CD4-positive, alpha-beta T cell treated with Interleukin-6 at 100 ng/mL for 8 hours (primary cell): ENCODE measurements around the gene CDYL2.

Experiments
- DNase-seq: peaks from one replicate; pipeline ENCODE4 v3.0.0-alpha.2; 2020; ENCODE audit warnings: mixed read lengths, low spot score

The CDYL2 gene

DNA sequence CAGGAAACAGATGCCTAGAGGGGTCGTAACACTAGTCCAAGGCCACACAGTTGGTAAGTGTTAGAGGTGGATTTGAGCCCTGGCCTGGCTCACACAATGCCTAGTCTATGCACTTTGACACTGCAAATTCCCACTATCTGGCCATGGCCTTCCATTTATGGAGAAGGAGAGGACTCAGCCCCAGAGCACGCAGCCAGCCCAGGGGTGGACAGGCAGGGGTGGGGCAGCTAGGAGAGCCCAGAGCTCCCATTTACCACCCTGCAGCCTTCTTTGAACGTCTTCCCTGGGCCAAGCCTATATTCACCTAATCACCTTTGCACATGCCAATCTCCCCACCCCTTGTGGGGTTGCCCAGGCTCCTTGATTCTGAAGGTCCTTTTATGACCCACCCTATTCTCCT is 182.4 kb downstream of the CDYL2 start:
- DNase-seq, result no peak

GRCh38 chr16:80620736-80621605 is 183.4 kb downstream of the CDYL2 start:
- no peak for DNase-seq

DNA sequence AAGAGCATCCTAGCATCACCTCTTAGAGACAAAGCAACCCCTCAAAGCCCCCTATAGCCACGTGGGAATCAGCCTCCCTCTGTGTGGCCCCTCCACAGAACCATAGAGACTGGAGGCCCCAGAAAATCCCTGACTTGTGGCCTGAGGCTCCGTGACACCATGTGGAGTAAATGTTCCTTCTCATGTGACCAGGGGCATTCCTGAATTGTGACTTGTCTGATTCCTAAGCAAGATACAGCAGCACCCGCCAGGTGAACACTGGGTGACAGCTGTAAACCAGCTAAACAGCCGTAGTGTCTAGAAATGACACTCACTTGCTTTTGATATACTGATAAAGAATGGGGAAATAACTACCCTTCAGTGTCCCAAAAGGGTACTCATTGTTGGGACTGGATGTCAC is 184.6 kb downstream of the CDYL2 start:
- no peak for DNase-seq

DNA sequence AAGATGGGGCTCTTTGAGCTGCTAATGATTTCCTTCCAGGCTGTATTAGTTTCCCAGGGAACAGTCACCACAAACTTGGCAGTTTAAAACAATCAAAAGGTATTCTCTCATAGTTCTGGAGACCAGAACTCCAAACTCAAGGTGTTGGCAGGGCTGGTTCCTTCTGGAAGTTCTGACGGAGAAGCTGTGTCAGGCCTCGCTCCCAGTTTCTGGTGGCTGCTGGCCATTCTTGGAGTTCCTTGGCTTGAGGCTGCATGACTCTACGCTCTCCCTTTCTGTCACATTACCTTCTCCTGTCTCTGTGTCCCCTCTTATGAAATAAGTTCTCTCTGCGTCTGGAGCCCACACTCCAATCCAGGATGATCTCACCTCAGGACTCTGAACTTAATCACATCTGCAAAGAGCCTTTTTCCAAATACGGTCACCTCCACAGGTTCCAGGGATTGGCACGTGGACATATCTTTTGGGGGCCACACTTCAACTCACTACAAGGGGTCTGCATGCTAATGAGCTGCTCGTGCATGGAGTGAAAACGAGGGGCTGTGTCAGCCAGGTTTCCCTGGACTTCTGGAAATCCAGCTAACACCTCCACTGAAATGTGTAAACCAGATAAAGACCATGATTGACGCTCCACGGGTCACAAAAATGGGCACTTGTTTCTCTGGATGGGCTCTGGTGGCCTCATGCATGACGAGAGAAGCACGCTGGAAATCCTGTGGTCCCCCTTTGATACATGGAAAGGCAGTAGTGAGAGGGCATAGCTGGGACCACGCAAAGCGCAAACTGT is 185.3 kb downstream of the CDYL2 start:
- no peak for DNase-seq

DNA sequence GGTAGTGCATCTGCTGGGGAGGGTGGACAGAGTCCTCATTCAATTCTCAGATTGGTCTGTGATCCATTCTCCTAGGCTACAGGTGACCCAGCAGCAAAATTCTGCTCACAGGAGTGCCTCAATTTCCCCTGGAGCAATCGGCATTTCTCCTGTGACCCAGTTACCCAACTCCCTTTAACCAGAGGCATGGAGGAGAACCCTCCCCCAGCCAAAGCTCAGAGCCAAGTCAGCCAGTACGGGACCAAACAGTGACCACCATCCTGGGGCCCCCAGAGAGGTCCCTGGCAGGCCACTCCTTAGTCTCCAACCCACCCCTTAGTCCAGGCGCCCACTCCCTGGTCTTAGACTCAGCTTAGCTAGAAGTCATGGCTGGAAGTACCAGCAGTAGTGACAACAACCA is 188.0 kb downstream of the CDYL2 start:
- no peak for DNase-seq

DNA sequence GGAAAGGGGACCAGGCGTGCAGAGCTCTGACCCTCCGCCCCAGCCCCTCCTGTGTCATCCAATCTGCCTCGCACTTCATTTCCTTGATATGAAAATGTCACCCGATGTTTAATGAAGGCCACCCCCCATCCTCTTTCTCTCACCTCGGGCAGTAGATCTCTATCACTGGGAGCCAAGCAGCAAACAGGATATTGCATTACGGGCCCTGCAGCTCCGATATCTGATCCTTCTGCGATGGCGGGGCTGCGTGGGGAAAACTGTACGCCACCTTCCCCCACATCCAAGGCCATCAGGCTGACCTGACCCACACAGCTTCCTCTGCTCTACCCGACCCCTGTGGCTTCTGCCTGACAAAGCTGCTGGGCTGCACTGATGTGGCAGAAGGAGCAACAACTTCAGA is 188.7 kb downstream of the CDYL2 start:
- no peak for DNase-seq

DNA sequence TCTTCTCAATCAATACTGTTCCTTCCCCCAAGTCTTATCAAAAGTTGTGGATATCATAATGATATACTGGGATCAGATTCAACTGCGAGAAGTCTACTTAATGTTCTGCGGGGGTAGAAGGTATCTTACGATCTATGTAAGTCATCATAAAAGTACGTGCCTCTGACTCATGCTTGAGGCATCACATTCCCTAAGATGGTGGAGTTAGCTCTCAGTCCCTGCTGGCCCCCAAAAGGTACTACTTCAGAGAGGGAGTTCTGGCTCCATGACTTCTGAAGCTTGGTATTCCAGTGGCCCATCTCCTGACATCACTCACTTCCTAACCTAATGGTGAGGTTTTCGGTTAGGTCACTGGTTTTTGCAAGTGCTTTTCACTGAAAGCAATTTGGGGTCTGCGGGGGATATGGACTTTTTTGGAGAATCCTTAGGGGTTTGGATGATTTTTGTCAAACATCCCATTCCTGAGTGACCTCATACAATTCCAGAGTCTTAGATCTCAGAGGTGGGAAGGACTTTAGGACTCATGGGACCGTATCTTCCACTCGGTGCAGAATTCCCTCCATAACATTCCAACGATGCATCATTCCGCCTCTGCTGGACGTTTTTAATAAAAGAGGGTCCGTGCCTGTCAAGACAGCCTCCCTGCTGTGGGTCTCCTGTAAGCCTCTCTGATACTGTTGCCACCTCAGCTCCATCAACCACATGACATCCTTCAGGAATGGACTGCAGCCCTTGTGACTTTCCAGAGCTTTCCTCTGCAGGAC is 189.3 kb downstream of the CDYL2 start:
- no peak for DNase-seq

DNA sequence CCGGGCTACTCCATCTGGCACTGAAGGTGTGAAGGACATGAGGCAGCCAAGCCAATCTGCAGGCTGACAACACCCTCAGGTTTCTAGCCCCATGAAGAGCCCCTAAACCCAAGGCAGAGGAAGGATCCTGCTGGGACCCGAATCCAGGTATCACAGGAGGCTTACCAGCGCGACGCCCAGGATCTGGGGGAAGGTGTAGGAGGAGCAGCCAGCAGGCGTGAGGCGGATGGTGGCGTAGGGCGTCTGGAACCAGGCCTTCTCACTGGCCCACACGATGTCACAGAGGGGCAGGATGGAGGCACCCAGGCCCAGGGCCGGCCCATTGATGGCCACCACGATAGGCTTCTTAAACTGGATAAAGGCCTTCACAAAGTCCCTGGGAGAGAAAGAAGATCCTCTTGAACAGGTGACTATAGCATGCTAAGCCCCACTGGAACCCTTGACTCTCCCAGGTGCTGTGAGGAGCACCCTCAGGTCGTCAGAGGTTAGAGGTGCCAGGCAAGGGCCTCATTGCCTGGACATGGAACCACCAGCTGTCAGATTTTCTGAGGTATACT is 191.9 kb downstream of the CDYL2 start:
- DNase-seq, result no peak

GRCh38 chr16:80611930-80612327 is 192.5 kb downstream of the CDYL2 start:
- DNase-seq, result no peak

- no peak for DNase-seq
Observed at GRCh38 chr16:80611171-80611929, 193.0 kb downstream of the CDYL2 start.

DNA sequence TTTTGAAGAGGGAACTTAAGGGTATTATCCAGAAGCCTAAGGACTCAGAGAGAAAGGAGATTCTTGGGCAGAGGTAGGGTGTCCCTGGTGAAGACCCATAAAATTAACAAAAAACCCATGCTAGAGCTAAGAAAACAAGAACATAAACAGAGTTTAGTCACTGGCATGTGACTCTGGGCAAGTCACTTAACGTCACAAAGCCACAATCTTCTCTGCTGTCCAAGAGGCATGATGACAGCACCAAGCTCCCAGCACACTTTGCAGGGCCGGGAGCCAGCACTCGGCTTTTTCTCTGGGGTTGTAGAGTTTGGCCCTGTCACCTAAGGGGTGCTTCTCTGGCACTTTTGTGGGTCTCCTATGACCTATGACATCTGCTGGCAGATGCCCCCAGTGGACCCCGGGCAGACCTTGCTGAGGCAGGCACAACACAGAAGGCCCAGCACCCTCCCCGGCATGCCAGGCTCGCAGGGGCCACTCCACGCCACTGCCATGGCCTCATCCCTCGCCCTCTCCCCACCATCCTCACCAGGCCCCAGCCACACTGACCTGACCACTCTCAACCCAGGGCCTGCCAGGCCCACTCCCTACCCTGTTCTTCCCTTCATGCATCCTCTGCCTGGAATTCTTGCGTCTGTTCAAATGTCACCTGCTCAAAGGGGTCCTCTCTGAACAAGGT is 193.8 kb downstream of the CDYL2 start:
- no peak for DNase-seq

- no peak for DNase-seq
Observed at GRCh38 chr16:80608946-80609345, 195.5 kb downstream of the CDYL2 start.

- no peak for DNase-seq
Observed at GRCh38 chr16:80607204-80607603, 197.2 kb downstream of the CDYL2 start.

GRCh38 chr16:80606221-80606766 is 198.1 kb downstream of the CDYL2 start:
- DNase-seq, result no peak

GRCh38 chr16:80604600-80605355 is 199.6 kb downstream of the CDYL2 start:
- DNase-seq, result no peak

- no peak for DNase-seq
Observed at GRCh38 chr16:80602894-80603293, 201.5 kb downstream of the CDYL2 start.

- DNase-seq, result no peak
Observed at GRCh38 chr16:80601182-80601581, 203.2 kb downstream of the CDYL2 start.

DNA sequence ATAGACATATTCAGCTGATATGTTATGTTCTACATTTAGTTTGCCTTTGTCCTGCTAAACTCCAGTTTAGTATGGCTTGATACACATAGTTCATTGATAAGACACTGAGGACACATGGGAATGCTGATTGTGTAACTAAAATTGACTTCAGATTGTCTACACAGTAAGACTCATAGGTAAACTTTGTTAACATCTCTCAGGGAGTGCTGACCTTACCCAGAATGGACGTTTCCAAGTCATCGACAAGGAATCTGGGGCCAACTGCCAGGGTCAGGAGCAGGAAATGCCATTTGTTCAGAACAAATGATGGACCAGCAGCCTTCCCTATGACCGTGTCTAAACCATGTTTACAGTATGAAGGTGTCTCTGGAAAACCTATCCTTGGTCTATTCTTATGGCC is 204.9 kb downstream of the CDYL2 start:
- no peak for DNase-seq

GRCh38 chr16:80596507-80597207 is 207.7 kb downstream of the CDYL2 start:
- no peak for DNase-seq
